Measurements from ENCODE around the gene GPR180. TPM values are rescaled to one million over a fixed set of nuclear protein-coding genes. Genes with fewer than 3 reads are reported as not detected.

The GPR180 gene
- total RNA-seq, 1 experiment from 2014 or later, result 8.3 TPM

DNA sequence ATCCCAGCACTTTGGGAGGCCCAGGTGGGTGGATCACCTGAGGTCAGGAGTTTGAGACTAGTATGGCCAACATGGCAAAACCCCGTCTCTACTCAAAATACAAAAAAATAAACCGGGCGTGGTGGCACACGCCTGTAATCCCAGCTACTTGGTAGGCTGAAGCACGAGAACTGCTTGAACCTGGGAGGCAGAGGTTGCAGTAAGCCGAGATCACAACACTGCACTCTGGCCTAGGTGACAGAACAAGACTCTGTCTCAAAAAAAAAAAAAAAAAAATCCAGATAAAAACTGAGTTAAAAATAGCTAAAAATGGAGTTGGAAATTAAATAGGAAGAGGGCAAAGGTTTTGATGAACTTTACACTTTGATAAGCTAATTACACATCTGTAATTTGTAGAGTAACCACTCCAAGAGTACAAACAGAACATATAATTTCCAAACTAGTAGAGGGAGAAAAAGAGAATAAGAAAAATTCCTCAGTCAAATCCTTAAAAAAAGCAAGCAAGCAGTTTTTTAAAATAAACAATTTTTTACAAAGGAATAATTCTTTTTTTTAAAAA, 16.0 kb upstream of the GPR180 start:
- Histone ChIP-seq H3K4me1 (ENCODE audit: insufficient read depth, low read length, poor library complexity, severe bottlenecking) (no peaks in the 10 kb centered on the region), H3K27ac (ENCODE audit: low read depth, low read length, poor library complexity, severe bottlenecking) (no peak overlapping the region), H3K27me3 (replicated peaks; ENCODE audit: insufficient read depth, low read depth, low read length, poor library complexity) (no peaks in the 10 kb centered on the region), H3K36me3 (ENCODE audit: insufficient read depth, low read length, poor library complexity, severe bottlenecking) (peaks cover 23% of the 10 kb centered on the region), H3K9me3 (ENCODE audit: low read depth, low read length, poor library complexity, severe bottlenecking) (no peaks in the 10 kb centered on the region), H3K4me3 (ENCODE audit: low read depth, low read length, poor library complexity, severe bottlenecking) (no peak overlapping the region)
- intact Hi-C loops (cut with micrococcal nuclease; ENCODE audit: unreplicated experiment), result no loop called here
- no peak for DNase-seq (ENCODE audit: low spot score)
- TF ChIP-seq EZH2 (IDR thresholded peaks at IDR 0.05; ENCODE audit: borderline replicate concordance, low read depth, low read length, poor library complexity, severe bottlenecking) (no peak), CTCF (conservative IDR thresholded peaks at IDR 0.05; ENCODE audit: low read depth, low read length) (no peak)
- no TSS peak for BruUV-seq (replicated peaks)
- POLR2A ChIA-PET (ENCODE audit: low non-redundant PET), result no interaction called here
- CTCF ChIA-PET, result no interaction called here

- Histone ChIP-seq H3K27me3 (replicated peaks; ENCODE audit: insufficient read depth, low read depth, low read length, poor library complexity) (no peaks in the 10 kb centered on the region), H3K4me1 (ENCODE audit: insufficient read depth, low read length, poor library complexity, severe bottlenecking) (no peaks in the 10 kb centered on the region), H3K4me3 (ENCODE audit: low read depth, low read length, poor library complexity, severe bottlenecking) (no peak overlapping the region), H3K36me3 (ENCODE audit: insufficient read depth, low read length, poor library complexity, severe bottlenecking) (peaks cover 24% of the 10 kb centered on the region), H3K27ac (ENCODE audit: low read depth, low read length, poor library complexity, severe bottlenecking) (no peak overlapping the region), H3K9me3 (ENCODE audit: low read depth, low read length, poor library complexity, severe bottlenecking) (no peaks in the 10 kb centered on the region)
- intact Hi-C loops (cut with micrococcal nuclease; ENCODE audit: unreplicated experiment), result no loop called here
- TF ChIP-seq EZH2 (IDR thresholded peaks at IDR 0.05; ENCODE audit: borderline replicate concordance, low read depth, low read length, poor library complexity, severe bottlenecking), result no peak
- TF ChIP-seq CTCF (conservative IDR thresholded peaks at IDR 0.05; ENCODE audit: low read depth, low read length), result no peak
- DNase-seq (ENCODE audit: low spot score), result no peak
- ChIA-PET CTCF (no interaction called here), POLR2A (ENCODE audit: low non-redundant PET) (no interaction called here)
- no TSS peak for BruUV-seq (replicated peaks)
Observed at GRCh38 chr13:94586371-94586770, 15.3 kb upstream of the GPR180 start.

DNA sequence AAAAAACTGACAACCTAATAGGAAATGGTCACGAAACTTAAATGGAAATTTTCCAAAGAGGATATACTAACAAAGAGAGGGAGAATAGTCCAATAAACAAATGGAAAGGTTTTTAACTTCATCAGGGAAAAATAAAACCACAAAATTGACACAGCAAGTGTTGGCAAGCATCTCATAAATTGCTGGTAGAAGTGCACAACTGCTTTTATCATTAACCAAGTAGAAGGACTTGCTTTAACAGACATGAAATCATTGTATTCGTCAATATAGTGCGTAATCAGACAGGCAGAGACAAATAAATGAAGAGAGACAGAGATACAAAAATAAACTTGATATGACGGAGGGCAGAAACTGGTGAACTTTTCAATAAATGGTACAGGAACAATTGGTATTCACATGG, 13.1 kb upstream of the GPR180 start:
- H3K9me3 ChIP-seq (ENCODE audit: low read depth, low read length, poor library complexity, severe bottlenecking), result no peaks in the 10 kb centered on the region
- H3K4me1 ChIP-seq (ENCODE audit: insufficient read depth, low read length, poor library complexity, severe bottlenecking), result no peaks in the 10 kb centered on the region
- H3K4me3 ChIP-seq (ENCODE audit: low read depth, low read length, poor library complexity, severe bottlenecking), result no peak overlapping the region
- no peaks in the 10 kb centered on the region for H3K27me3 ChIP-seq (replicated peaks; ENCODE audit: insufficient read depth, low read depth, low read length, poor library complexity)
- CTCF ChIA-PET, result no interaction called here
- no peak overlapping the region for H3K27ac ChIP-seq (ENCODE audit: low read depth, low read length, poor library complexity, severe bottlenecking)
- POLR2A ChIA-PET (ENCODE audit: low non-redundant PET), result no interaction called here
- H3K36me3 ChIP-seq (ENCODE audit: insufficient read depth, low read length, poor library complexity, severe bottlenecking), result peaks cover 23% of the 10 kb centered on the region
- no peak for DNase-seq (ENCODE audit: low spot score)
- no TSS peak for BruUV-seq (replicated peaks)
- TF ChIP-seq CTCF (conservative IDR thresholded peaks at IDR 0.05; ENCODE audit: low read depth, low read length), result no peak
- no peak for TF ChIP-seq EZH2 (IDR thresholded peaks at IDR 0.05; ENCODE audit: borderline replicate concordance, low read depth, low read length, poor library complexity, severe bottlenecking)
- intact Hi-C loops (cut with micrococcal nuclease; ENCODE audit: unreplicated experiment), result no loop called here

Data from A673 (cell line).